HG02642 (cell line): Measurements from ENCODE around the gene CEP72.
A peak's percentile ranks its signal among the peaks of the same experiment; 100 is the strongest.
"Not testable (repeated sequence)": the region's sequence is repeated elsewhere in the genome, so short reads cannot be mapped to it uniquely, and the experiment has no call there.

Experiments
- ATAC-seq: cut with Tn5 transposase; IDR thresholded peaks from one replicate; pipeline ENCODE4 v1.9.1; 2021; ENCODE audit warnings: mild to moderate bottlenecking; ENCODE audit not compliant: unreplicated experiment, poor library complexity

CEP72 gene

GRCh38 chr5:679166-679895, 67.2 kb downstream of the CEP72 start:
- ATAC-seq, result not testable (repeated sequence)

GRCh38 chr5:680118-680795, 68.1 kb downstream of the CEP72 start:
- not testable (repeated sequence) for ATAC-seq

- not testable (repeated sequence) for ATAC-seq
Observed at GRCh38 chr5:680836-681235, 68.7 kb downstream of the CEP72 start.

- ATAC-seq, result not testable (repeated sequence)
Observed at GRCh38 chr5:681317-682191, 69.4 kb downstream of the CEP72 start.

- ATAC-seq, result not testable (repeated sequence)
Observed at GRCh38 chr5:682216-682615, 70.1 kb downstream of the CEP72 start.

- not testable (repeated sequence) for ATAC-seq
Observed at GRCh38 chr5:682651-683358, 70.7 kb downstream of the CEP72 start.

- no peak for ATAC-seq
Observed at GRCh38 chr5:683551-684481, 71.7 kb downstream of the CEP72 start.

- no peak for ATAC-seq
Observed at GRCh38 chr5:684751-685216, 72.6 kb downstream of the CEP72 start.

GRCh38 chr5:685262-686171, 73.4 kb downstream of the CEP72 start:
- ATAC-seq, result no peak

- not testable (repeated sequence) for ATAC-seq
Observed at GRCh38 chr5:686172-686523, 74.0 kb downstream of the CEP72 start.

- not testable (repeated sequence) for ATAC-seq
Observed at GRCh38 chr5:686936-687335, 74.8 kb downstream of the CEP72 start.

- not testable (repeated sequence) for ATAC-seq
Observed at GRCh38 chr5:688348-689010, 76.3 kb downstream of the CEP72 start.

- ATAC-seq, result not testable (repeated sequence)
Observed at GRCh38 chr5:690293-690692, 78.2 kb downstream of the CEP72 start.

- not testable (repeated sequence) for ATAC-seq
Observed at GRCh38 chr5:691049-691448, 78.9 kb downstream of the CEP72 start.

GRCh38 chr5:691817-692528, 79.8 kb downstream of the CEP72 start:
- ATAC-seq, result no peak

GRCh38 chr5:692529-693041, 80.4 kb downstream of the CEP72 start:
- ATAC-seq, result peak; percentile 11
